Fibroblast of villous mesenchyme (primary cell): ENCODE data around the gene PSEN1. TPM values are rescaled to one million over a fixed set of nuclear protein-coding genes. Genes with fewer than 3 reads are reported as not detected.
"Not testable (repeated sequence)": the region's sequence is repeated elsewhere in the genome, so short reads cannot be mapped to it uniquely, and the experiment has no call there.

Experiments
- DNase-seq: peaks from one replicate; pipeline ENCODE4 v3.0.0-alpha.2; 2010; ENCODE audit warnings: low read depth
- H3K4me3 ChIP-seq: 2 replicates; pipeline ENCODE4 v1.5.1; 2011; ENCODE audit warnings: low read depth, mild to moderate bottlenecking, low read length
- total RNA-seq: library from RNA; depleted of rRNA; stranded (reverse); fragments of >200 nt; gene quantifications from 2 replicates; pipeline ENCODE4 v1.2.3, GENCODE V29; 2012
- TF ChIP-seq, protein P1 (sequence below): IDR thresholded peaks from 2 replicates; pipeline ENCODE4 v1.5.1; 2012; ENCODE audit warnings: low read depth, mild to moderate bottlenecking, low read length; ENCODE audit not compliant: insufficient read depth

Gene PSEN1
- total RNA-seq, 1 donor = 57.4 TPM

DNA sequence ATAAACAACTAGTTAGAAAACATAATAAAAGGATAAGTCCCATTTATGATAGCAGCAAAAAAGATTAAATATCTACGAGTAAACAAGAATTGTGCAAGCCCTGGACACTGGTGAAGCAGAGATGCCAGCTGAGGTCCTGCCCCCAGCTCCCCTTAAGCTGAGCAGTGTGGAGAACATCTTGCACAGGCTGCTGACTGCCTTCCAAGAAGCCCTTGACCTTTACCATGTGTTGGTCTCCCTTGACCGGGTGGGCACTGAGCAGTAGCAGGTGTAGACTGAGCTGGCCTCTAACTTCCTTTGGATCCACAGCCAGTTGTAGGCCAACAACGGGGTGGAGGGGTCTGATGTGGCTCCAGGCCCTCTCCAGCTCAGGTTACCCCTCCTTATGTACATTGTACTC lies 53.3 kb downstream of the PSEN1 start:
- no peak overlapping the region for H3K4me3 ChIP-seq
- no peak for DNase-seq
- TF ChIP-seq, protein P1, sequence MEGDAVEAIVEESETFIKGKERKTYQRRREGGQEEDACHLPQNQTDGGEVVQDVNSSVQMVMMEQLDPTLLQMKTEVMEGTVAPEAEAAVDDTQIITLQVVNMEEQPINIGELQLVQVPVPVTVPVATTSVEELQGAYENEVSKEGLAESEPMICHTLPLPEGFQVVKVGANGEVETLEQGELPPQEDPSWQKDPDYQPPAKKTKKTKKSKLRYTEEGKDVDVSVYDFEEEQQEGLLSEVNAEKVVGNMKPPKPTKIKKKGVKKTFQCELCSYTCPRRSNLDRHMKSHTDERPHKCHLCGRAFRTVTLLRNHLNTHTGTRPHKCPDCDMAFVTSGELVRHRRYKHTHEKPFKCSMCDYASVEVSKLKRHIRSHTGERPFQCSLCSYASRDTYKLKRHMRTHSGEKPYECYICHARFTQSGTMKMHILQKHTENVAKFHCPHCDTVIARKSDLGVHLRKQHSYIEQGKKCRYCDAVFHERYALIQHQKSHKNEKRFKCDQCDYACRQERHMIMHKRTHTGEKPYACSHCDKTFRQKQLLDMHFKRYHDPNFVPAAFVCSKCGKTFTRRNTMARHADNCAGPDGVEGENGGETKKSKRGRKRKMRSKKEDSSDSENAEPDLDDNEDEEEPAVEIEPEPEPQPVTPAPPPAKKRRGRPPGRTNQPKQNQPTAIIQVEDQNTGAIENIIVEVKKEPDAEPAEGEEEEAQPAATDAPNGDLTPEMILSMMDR = no peak

DNA sequence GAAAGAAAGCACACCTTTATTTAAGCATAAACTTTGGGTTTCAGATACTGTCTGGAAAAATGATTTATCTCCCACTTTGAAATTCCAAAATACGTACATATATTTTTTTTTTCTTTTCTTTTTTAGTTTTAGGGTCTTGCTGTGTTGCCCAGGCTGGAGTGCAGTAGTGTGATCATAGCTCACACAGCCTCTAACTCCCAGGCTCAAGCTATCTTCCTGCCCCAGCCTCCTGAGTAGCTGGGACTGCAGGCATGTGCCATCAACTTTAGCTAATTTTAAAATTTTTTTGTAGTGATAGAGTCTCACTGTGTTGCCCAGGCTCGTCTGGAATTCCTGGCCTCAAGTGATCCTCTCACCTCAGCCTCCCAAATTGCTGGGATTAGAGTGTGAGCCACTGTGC lies 55.1 kb downstream of the PSEN1 start:
- DNase-seq = no peak
- TF ChIP-seq, protein P1 = no peak
- no peak overlapping the region for H3K4me3 ChIP-seq

DNA sequence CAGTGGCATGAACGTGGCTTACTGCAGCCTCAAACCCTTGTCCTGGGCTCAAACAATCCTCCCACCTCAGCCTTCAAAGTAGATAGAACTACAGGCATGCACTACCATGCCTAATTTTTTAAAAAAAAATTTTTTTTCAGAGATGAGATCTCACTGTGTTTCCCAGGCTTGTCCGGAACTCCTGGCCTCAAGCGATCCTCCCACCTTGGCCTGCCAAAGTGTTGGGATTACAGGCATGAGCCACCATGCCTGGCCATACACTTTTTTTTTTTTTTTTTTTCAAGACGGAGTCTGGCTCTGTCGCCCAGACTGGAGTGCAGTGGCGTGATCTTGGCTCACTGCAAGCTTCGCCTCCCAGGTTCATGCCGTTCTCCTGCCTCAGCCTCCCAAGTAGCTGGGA lies 58.0 kb downstream of the PSEN1 start:
- DNase-seq, H3K4me3 ChIP-seq: not testable (repeated sequence)

DNA sequence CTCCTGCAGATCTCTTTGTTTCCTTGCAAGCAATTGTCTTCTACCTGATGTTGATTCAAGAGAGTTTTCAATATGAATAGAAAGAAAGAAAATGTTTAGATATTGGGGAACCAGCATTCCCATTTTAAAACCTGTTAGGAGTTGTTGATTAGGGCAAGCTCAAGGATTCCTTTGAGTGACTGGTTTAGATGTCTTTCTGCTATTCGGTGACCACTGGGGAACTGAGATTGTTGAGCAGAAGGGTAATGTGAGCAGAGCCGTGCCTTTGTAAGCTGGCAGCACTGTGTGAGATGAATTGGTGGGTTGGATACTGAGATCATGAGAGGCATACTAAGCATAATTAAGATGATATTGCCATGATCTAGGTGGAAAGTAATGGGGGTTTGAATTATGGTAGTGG lies 61.9 kb downstream of the PSEN1 start:
- DNase-seq = no peak
- TF ChIP-seq, protein P1 = no peak
- H3K4me3 ChIP-seq = no peak overlapping the region

DNA sequence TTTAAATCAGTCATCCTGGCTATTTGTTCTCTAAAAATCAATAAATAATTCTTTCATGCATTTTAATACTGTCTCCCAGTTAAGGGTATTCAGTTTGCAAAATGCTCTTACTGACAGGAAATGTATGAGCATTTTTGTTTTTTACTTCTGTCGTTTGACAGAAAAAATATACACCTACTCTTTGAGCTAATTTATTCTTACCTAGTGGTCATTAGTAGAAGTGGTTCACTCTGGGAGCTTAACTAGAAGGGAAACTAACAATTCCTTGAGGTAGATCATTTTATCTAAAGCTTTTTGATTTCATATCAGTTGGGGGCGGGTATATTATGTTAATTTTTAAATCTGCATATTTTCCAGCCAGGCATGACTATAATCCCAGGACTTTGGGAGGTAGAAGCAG lies 67.2 kb downstream of the PSEN1 start:
- DNase-seq = no peak
- TF ChIP-seq, protein P1 = no peak
- no peak overlapping the region for H3K4me3 ChIP-seq

DNA sequence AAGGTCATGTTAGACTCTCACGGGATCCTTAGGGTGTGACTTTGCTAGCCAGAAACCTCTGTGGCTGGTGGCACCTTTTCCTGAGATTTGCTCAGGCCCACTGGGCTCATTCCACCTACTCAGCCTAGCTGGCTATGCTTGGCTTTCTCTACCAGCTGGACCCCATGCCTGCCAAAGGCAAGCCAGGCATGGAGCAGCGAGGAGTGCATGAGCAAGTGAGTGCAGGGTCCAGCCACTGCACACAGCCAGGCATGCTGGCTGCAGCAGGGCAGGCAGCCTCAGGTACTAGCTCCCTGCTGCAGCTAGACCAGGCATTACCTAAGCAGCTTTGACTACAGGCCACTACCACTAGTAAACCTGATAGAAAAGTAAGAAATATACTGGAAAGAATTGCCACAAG lies 71.3 kb downstream of the PSEN1 start:
- TF ChIP-seq, protein P1 = no peak
- no peak overlapping the region for H3K4me3 ChIP-seq
- DNase-seq = no peak

DNA sequence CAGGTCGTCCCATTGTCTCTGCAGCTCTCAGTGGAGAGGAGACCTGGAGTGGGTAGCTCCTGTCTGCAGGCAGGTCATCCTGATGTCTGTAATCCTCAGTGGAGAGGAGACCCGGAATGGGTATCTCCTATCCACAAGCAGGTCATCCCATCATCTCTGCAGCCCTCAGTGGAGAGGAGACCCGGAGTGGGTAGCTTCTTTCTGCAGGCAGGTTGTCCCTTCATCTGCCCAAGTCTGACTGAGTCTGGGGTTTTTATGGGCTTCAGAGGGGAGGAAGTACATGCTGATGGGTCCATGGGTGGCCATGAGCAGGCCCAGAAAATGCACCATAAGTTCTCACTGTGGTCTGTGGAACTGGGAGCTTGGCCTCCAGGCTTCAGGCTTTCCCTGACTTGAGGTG lies 72.1 kb downstream of the PSEN1 start:
- H3K4me3 ChIP-seq = no peak overlapping the region
- TF ChIP-seq, protein P1 = no peak
- DNase-seq = no peak
